MM.1S (cell line): ENCODE results near the gene HOXD8.

ENCODE experiments used
- DNase-seq: peaks from one replicate; pipeline ENCODE4 v3.0.0-alpha.2; 2015
- H2AFZ ChIP-seq: fragments of 300-600 bp; sonication (generic); 2 replicates; pipeline ENCODE4 v1.6.0; 2016; ENCODE audit warnings: antibody characterized with exemption, low read length
- H3F3A ChIP-seq: fragments of 300-600 bp; sonication (generic); 2 replicates; pipeline ENCODE4 v1.6.1; 2016; ENCODE audit warnings: mild to moderate bottlenecking, antibody characterized with exemption, low read length, moderate library complexity, mixed read lengths; ENCODE audit not compliant: insufficient read depth
- H3K27ac ChIP-seq: fragments of 300-600 bp; sonication (generic); 2 replicates; pipeline ENCODE4 v1.5.1; 2016; ENCODE audit warnings: mild to moderate bottlenecking, low read length
- H3K27me3 ChIP-seq: fragments of 300-600 bp; sonication (generic); replicated peaks from 2 replicates; pipeline ENCODE4 v1.6.0; 2016; ENCODE audit warnings: low read length; ENCODE audit not compliant: insufficient read depth
- H3K36me3 ChIP-seq: fragments of 300-600 bp; sonication (generic); replicated peaks from 2 replicates; pipeline ENCODE4 v1.6.1; 2016; ENCODE audit warnings: mild to moderate bottlenecking, low read length, mixed read lengths; ENCODE audit not compliant: insufficient read depth
- H3K4me1 ChIP-seq: fragments of 300-600 bp; sonication (generic); 2 replicates; pipeline ENCODE4 v1.6.1; 2016; ENCODE audit warnings: low read length, mixed read lengths
- H3K4me2 ChIP-seq: fragments of 300-600 bp; sonication (generic); 2 replicates; pipeline ENCODE4 v1.6.0; 2016; ENCODE audit warnings: low read depth, low read length
- H3K4me3 ChIP-seq: fragments of 300-600 bp; sonication (generic); 2 replicates; pipeline ENCODE4 v1.5.1; 2016; ENCODE audit warnings: low read length, mixed read lengths
- H3K79me2 ChIP-seq: fragments of 300-600 bp; sonication (generic); 2 replicates; pipeline ENCODE4 v1.6.1; 2016; ENCODE audit warnings: mixed run types, low read length, mixed read lengths
- H3K9ac ChIP-seq: fragments of 300-600 bp; sonication (generic); 2 replicates; pipeline ENCODE4 v1.6.1; 2016; ENCODE audit warnings: low read length, mixed read lengths
- H3K9me2 ChIP-seq: fragments of 300-600 bp; sonication (generic); replicated peaks from 2 replicates; pipeline ENCODE4 v1.6.1; 2016; ENCODE audit warnings: mild to moderate bottlenecking, low read length, mixed read lengths; ENCODE audit not compliant: insufficient read depth
- H3K9me3 ChIP-seq: fragments of 300-600 bp; sonication (generic); replicated peaks from 2 replicates; pipeline ENCODE4 v1.6.1; 2016; ENCODE audit warnings: mild to moderate bottlenecking, low read length, mixed read lengths; ENCODE audit not compliant: insufficient read depth
- H4K20me1 ChIP-seq: fragments of 300-600 bp; sonication (generic); 2 replicates; pipeline ENCODE4 v1.6.1; 2016; ENCODE audit warnings: mild to moderate bottlenecking, low read length, moderate library complexity, mixed read lengths; ENCODE audit not compliant: insufficient read depth
- CTCF ChIP-seq: fragments of 300-600 bp; sonication (generic); IDR thresholded peaks from 2 replicates; pipeline ENCODE4 v1.5.1; 2016; ENCODE audit warnings: antibody characterized with exemption, low read length, mixed read lengths
- EZH2 ChIP-seq: fragments of 300-600 bp; sonication (generic); optimal IDR thresholded peaks from 2 replicates; pipeline ENCODE3; 2017; ENCODE audit warnings: low read depth, mild to moderate bottlenecking, antibody characterized with exemption, low read length, mixed read lengths
- EZH2phosphoT487 ChIP-seq: fragments of 300-600 bp; sonication (generic); IDR thresholded peaks from 2 replicates; pipeline ENCODE4 v1.6.1; 2018; ENCODE audit warnings: antibody characterized with exemption, low read length

Gene HOXD8

GRCh38 chr2:176101842-176102241 lies 27.7 kb upstream of the HOXD8 start:
- Histone ChIP-seq H3K9me2 (no peaks in the 10 kb centered on the region), H3K4me3 (no peak overlapping the region), H3K9ac (no peak overlapping the region), H3K79me2 (no peaks in the 10 kb centered on the region), H3F3A (peaks cover 5% of the 10 kb centered on the region; the same call in 1 of the 2 replicates), H3K36me3 (no peaks in the 10 kb centered on the region), H3K9me3 (no peaks in the 10 kb centered on the region), H3K27ac (no peak overlapping the region), H2AFZ (no peak overlapping the region), H3K4me2 (no peak overlapping the region), H4K20me1 (no peaks in the 10 kb centered on the region), H3K27me3 (peaks cover 14% of the 10 kb centered on the region), H3K4me1 (no peaks in the 10 kb centered on the region)
- TF ChIP-seq EZH2phosphoT487 (no peak), CTCF (no peak), EZH2 (no peak)
- no peak for DNase-seq

GRCh38 chr2:176102309-176102866 lies 27.1 kb upstream of the HOXD8 start:
- no peak overlapping the region for H3K27ac ChIP-seq
- no peaks in the 10 kb centered on the region for H3K36me3 ChIP-seq
- TF ChIP-seq EZH2phosphoT487: no peak
- TF ChIP-seq CTCF: no peak
- TF ChIP-seq EZH2: no peak
- no peaks in the 10 kb centered on the region for H3K9me2 ChIP-seq
- H3K4me2 ChIP-seq: no peak overlapping the region
- no peaks in the 10 kb centered on the region for H4K20me1 ChIP-seq
- no peaks in the 10 kb centered on the region for H3F3A ChIP-seq
- peaks cover 14% of the 10 kb centered on the region for H3K27me3 ChIP-seq
- no peak overlapping the region for H2AFZ ChIP-seq
- H3K9ac ChIP-seq: no peak overlapping the region
- no peaks in the 10 kb centered on the region for H3K9me3 ChIP-seq
- H3K4me1 ChIP-seq: no peaks in the 10 kb centered on the region
- H3K79me2 ChIP-seq: no peaks in the 10 kb centered on the region
- no peak overlapping the region for H3K4me3 ChIP-seq
- DNase-seq: no peak

- H3K4me2 ChIP-seq: no peak overlapping the region
- no peak overlapping the region for H3K27ac ChIP-seq
These were observed 26.3 kb upstream of the HOXD8 start for GRCh38 chr2:176103194-176103593.

More at GRCh38 chr2:176103194-176103593, 26.3 kb upstream of the HOXD8 start:
- Histone ChIP-seq H3K27me3 (peaks cover 14% of the 10 kb centered on the region), H3K4me1 (no peaks in the 10 kb centered on the region), H3K9ac (no peak overlapping the region), H3K9me2 (no peaks in the 10 kb centered on the region), H3K9me3 (no peaks in the 10 kb centered on the region), H3K4me3 (no peak overlapping the region), H2AFZ (no peak overlapping the region), H4K20me1 (no peaks in the 10 kb centered on the region), H3F3A (no peaks in the 10 kb centered on the region), H3K36me3 (no peaks in the 10 kb centered on the region), H3K79me2 (no peaks in the 10 kb centered on the region)
- TF ChIP-seq EZH2phosphoT487: no peak
- TF ChIP-seq CTCF: no peak
- no peak for TF ChIP-seq EZH2
- DNase-seq: no peak
